LNCaP clone FGC (cell line): ENCODE measurements around the gene PMS2.
"Not testable (repeated sequence)": the region's sequence is repeated elsewhere in the genome, so short reads cannot be mapped to it uniquely, and the experiment has no call there.

Experiments
- DNase-seq: peaks from one replicate; pipeline ENCODE4 v3.0.0-alpha.2; 2011; ENCODE audit warnings: low read depth
- H3K4me3 ChIP-seq: 2 replicates; pipeline ENCODE4 v1.5.1; 2011; ENCODE audit warnings: mild to moderate bottlenecking, low read depth, low read length, control low read depth

Gene PMS2

GRCh38 chr7:5931905-5932644 lies 76.8 kb downstream of the PMS2 start:
- DNase-seq, H3K4me3 ChIP-seq: not testable (repeated sequence)

- not testable (repeated sequence) for H3K4me3 ChIP-seq, DNase-seq
Measured at GRCh38 chr7:5931250-5931649, 77.6 kb downstream of the PMS2 start.

GRCh38 chr7:5930290-5930689 lies 78.6 kb downstream of the PMS2 start:
- H3K4me3 ChIP-seq, DNase-seq: not testable (repeated sequence)

GRCh38 chr7:5926263-5926870 lies 82.5 kb downstream of the PMS2 start:
- not testable (repeated sequence) for H3K4me3 ChIP-seq, DNase-seq

- not testable (repeated sequence) for DNase-seq, H3K4me3 ChIP-seq
Measured at GRCh38 chr7:5924630-5925029, 84.2 kb downstream of the PMS2 start.

- not testable (repeated sequence) for H3K4me3 ChIP-seq, DNase-seq
Measured at GRCh38 chr7:5924180-5924579, 84.7 kb downstream of the PMS2 start.
